Liver (tissue), 9 donors: ENCODE results near the gene LARGE1. TPM values are rescaled to one million over a fixed set of nuclear protein-coding genes. Genes with fewer than 3 reads are reported as not detected.

ENCODE experiments used
- DNase-seq: peaks from one replicate; pipeline ENCODE4 v3.0.0-alpha.2; 2017; ENCODE audit warnings: low spot score
- H3K27ac ChIP-seq, 2 donors: one replicate each; pipeline ENCODE4 v1.7.0; 2013; ENCODE audit warnings: inconsistent platforms in 2 of 2, low read length in 2 of 2, control low read depth in 1 of 2, low read depth in 1 of 2, mild to moderate bottlenecking in 1 of 2
- H3K27me3 ChIP-seq, 4 donors: one replicate each; pipeline versions ENCODE4 v1.6.1 to v1.7.0; 2013; ENCODE audit warnings: low read length in 3 of 4, inconsistent platforms in 1 of 4, mild to moderate bottlenecking in 1 of 4, moderate library complexity in 1 of 4; ENCODE audit not compliant: control insufficient read depth in 4 of 4, insufficient read depth in 4 of 4
- H3K36me3 ChIP-seq, 4 donors: one replicate each; pipeline versions ENCODE4 v1.6.1 to v1.7.0; 2013; ENCODE audit warnings: low read length in 3 of 4, mild to moderate bottlenecking in 3 of 4, low read depth in 1 of 4, moderate library complexity in 1 of 4; ENCODE audit not compliant: control insufficient read depth in 4 of 4, insufficient read depth in 3 of 4
- H3K4me1 ChIP-seq, 4 donors: one replicate each; pipeline versions ENCODE4 v1.6.1 to v1.7.0; 2013; ENCODE audit warnings: low read length in 3 of 4, mild to moderate bottlenecking in 3 of 4, moderate library complexity in 1 of 4; ENCODE audit not compliant: control insufficient read depth in 4 of 4, insufficient read depth in 4 of 4
- H3K4me3 ChIP-seq, 3 donors: one replicate each; pipeline versions ENCODE4 v1.6.1 to v1.7.0; 2013; ENCODE audit warnings: low read length in 3 of 3, control low read depth in 1 of 3, low read depth in 1 of 3, mild to moderate bottlenecking in 1 of 3
- H3K9ac ChIP-seq, 2 donors: one replicate each; pipeline ENCODE4 v1.7.0; 2013; ENCODE audit warnings: low read length in 2 of 2, mild to moderate bottlenecking in 2 of 2, moderate library complexity in 2 of 2, control low read depth in 1 of 2, low read depth in 1 of 2
- H3K9me3 ChIP-seq, 4 donors: one replicate each; pipeline versions ENCODE4 v1.6.1 to v1.7.0; 2013; ENCODE audit warnings: low read length in 3 of 4; ENCODE audit not compliant: control insufficient read depth in 4 of 4
- EGR1 ChIP-seq, 2 donors: IDR thresholded peaks; 2 replicates each; pipeline ENCODE4 v1.6.1; 2016 to 2018; ENCODE audit warnings: antibody characterized with exemption in 2 of 2, low read depth in 2 of 2
- FOXA1 ChIP-seq: IDR thresholded peaks from 2 replicates; pipeline ENCODE4 v1.6.1; 2016; ENCODE audit warnings: antibody characterized with exemption
- FOXA2 ChIP-seq: IDR thresholded peaks from 2 replicates; pipeline ENCODE4 v1.6.1; 2016; ENCODE audit warnings: antibody characterized with exemption
- GABPA ChIP-seq, 2 donors: IDR thresholded peaks in 1 of 2; conservative IDR thresholded peaks in 1 of 2; 2 replicates each; pipeline ENCODE4 v1.6.1; 2016; ENCODE audit warnings: antibody characterized with exemption in 2 of 2, mild to moderate bottlenecking in 1 of 2, moderate library complexity in 1 of 2
- HNF4A ChIP-seq, 2 donors: conservative IDR thresholded peaks; 2 replicates each; pipeline ENCODE4 v1.6.1; 2016; ENCODE audit warnings: antibody characterized with exemption in 2 of 2, mild to moderate bottlenecking in 2 of 2
- HNF4G ChIP-seq: IDR thresholded peaks from 2 replicates; pipeline ENCODE4 v1.6.1; 2016; ENCODE audit warnings: antibody characterized with exemption
- JUND ChIP-seq, 2 donors: IDR thresholded peaks; 2 replicates each; pipeline ENCODE4 v1.6.1; 2016; ENCODE audit warnings: antibody characterized with exemption in 2 of 2
- NR2F2 ChIP-seq: IDR thresholded peaks from 2 replicates; pipeline ENCODE4 v1.6.1; 2016; ENCODE audit warnings: antibody characterized with exemption
- RAD21 ChIP-seq, 2 donors: IDR thresholded peaks; 2 replicates each; pipeline ENCODE4 v1.6.1; 2016; ENCODE audit warnings: antibody characterized with exemption in 2 of 2, mild to moderate bottlenecking in 2 of 2
- RXRA ChIP-seq, 2 donors: IDR thresholded peaks; 2 replicates each; pipeline ENCODE4 v1.6.1; 2017 to 2018; ENCODE audit warnings: antibody characterized with exemption in 2 of 2, mild to moderate bottlenecking in 1 of 2
- SP1 ChIP-seq: IDR thresholded peaks from 2 replicates; pipeline ENCODE4 v1.6.1; 2018; ENCODE audit warnings: antibody characterized with exemption, mild to moderate bottlenecking
- TAF1 ChIP-seq: conservative IDR thresholded peaks from 2 replicates; pipeline ENCODE4 v1.6.1; 2016; ENCODE audit warnings: antibody characterized with exemption, mild to moderate bottlenecking
- YY1 ChIP-seq: IDR thresholded peaks from 2 replicates; pipeline ENCODE4 v1.6.1; 2016; ENCODE audit warnings: antibody characterized with exemption, mild to moderate bottlenecking
- WGBS: extraction: QIAGEN DNeasy Blood & Tissue Kit; methylation state at CpG from one replicate; pipeline ENCODE4 v1.1.7; 2013; 5-methylcytosine and 5-hydroxymethylcytosine counted together
- polyA plus RNA-seq, 2 donors: library from polyadenylated mRNA; stranded (reverse) in 1 of 2; unstranded in 1 of 2; fragments of 200-250 nt in 1 of 2; fragments of >200 nt in 1 of 2; fragmentation: Nextera tagmentation in 1 of 2; extraction: Ambion mirVana in 1 of 2; gene quantifications; one replicate each; pipeline versions ENCODE4 v1.2.1 to v1.2.3, GENCODE V29; 2013 to 2015
- total RNA-seq, 2 donors: library from RNA; depleted of rRNA; stranded (reverse); fragments of >200 nt; gene quantifications; one replicate each; pipeline ENCODE4 v1.2.3, GENCODE V29; 2014
- TF ChIP-seq, protein P1 (sequence below): IDR thresholded peaks from 2 replicates; pipeline ENCODE4 v1.6.1; 2016; ENCODE audit warnings: antibody characterized with exemption, mild to moderate bottlenecking
- TF ChIP-seq, protein P2 (sequence below): IDR thresholded peaks from 2 replicates; pipeline ENCODE4 v1.6.1; 2016; ENCODE audit warnings: antibody characterized with exemption
- TF ChIP-seq, protein P3 (sequence below): fragments of 150-350 bp; IDR thresholded peaks from 2 replicates; pipeline ENCODE4 v1.5.1; 2017; ENCODE audit warnings: improper control_type of control experiment, low read depth, low read length; ENCODE audit not compliant: missing input control
- TF ChIP-seq, protein P4 (sequence below): IDR thresholded peaks from 2 replicates; pipeline ENCODE4 v1.6.1; 2016; ENCODE audit warnings: antibody characterized with exemption
- TF ChIP-seq, protein P5 (sequence below): IDR thresholded peaks from 2 replicates; pipeline ENCODE4 v1.6.1; 2016; ENCODE audit warnings: antibody characterized with exemption
- donor health status: healthy.
- donor health status: healthy.
- donor health status: healthy.
- donor health status: healthy.
- donor health status: healthy.

LARGE1 gene
- total and polyA plus RNA-seq, 4 donors: 2.3 to 14.1 (median 5.7) TPM

DNA sequence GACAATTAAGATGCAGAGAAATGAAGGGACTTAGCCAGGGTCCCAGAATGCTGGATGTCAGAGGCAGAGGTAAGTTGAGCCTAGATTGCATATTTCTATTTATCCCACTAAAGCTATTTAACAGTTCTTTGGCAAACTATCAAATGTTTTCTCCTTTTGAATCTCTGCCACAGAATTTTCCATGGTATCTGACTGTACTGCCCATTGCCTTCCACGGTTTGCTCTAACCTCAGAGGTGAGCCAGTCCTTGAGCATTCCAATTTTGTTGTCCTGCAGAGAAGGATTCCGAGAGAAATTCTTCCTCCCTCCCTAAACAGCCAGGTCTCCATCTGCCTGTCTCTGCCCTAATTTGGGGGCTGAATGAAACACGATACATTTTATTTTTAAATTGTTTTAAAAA lies 493.8 kb downstream of the LARGE1 start:
- H3K4me3 ChIP-seq: no peak overlapping the region
- TF ChIP-seq SP1: no peak
- TF ChIP-seq FOXA2: no peak
- no peak for TF ChIP-seq NR2F2
- no peak for TF ChIP-seq EGR1 (IDR thresholded peaks at IDR 0.05; ENCODE audit: low read depth in 2 of 2)
- no peak for TF ChIP-seq RXRA (IDR thresholded peaks at IDR 0.05)
- TF ChIP-seq, protein P1, sequence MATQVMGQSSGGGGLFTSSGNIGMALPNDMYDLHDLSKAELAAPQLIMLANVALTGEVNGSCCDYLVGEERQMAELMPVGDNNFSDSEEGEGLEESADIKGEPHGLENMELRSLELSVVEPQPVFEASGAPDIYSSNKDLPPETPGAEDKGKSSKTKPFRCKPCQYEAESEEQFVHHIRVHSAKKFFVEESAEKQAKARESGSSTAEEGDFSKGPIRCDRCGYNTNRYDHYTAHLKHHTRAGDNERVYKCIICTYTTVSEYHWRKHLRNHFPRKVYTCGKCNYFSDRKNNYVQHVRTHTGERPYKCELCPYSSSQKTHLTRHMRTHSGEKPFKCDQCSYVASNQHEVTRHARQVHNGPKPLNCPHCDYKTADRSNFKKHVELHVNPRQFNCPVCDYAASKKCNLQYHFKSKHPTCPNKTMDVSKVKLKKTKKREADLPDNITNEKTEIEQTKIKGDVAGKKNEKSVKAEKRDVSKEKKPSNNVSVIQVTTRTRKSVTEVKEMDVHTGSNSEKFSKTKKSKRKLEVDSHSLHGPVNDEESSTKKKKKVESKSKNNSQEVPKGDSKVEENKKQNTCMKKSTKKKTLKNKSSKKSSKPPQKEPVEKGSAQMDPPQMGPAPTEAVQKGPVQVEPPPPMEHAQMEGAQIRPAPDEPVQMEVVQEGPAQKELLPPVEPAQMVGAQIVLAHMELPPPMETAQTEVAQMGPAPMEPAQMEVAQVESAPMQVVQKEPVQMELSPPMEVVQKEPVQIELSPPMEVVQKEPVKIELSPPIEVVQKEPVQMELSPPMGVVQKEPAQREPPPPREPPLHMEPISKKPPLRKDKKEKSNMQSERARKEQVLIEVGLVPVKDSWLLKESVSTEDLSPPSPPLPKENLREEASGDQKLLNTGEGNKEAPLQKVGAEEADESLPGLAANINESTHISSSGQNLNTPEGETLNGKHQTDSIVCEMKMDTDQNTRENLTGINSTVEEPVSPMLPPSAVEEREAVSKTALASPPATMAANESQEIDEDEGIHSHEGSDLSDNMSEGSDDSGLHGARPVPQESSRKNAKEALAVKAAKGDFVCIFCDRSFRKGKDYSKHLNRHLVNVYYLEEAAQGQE: no peak
- TF ChIP-seq, protein P2, sequence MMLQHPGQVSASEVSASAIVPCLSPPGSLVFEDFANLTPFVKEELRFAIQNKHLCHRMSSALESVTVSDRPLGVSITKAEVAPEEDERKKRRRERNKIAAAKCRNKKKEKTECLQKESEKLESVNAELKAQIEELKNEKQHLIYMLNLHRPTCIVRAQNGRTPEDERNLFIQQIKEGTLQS: no peak
- TF ChIP-seq JUND (IDR thresholded peaks at IDR 0.05): no peak
- TF ChIP-seq HNF4G: no peak
- TF ChIP-seq, protein P3, sequence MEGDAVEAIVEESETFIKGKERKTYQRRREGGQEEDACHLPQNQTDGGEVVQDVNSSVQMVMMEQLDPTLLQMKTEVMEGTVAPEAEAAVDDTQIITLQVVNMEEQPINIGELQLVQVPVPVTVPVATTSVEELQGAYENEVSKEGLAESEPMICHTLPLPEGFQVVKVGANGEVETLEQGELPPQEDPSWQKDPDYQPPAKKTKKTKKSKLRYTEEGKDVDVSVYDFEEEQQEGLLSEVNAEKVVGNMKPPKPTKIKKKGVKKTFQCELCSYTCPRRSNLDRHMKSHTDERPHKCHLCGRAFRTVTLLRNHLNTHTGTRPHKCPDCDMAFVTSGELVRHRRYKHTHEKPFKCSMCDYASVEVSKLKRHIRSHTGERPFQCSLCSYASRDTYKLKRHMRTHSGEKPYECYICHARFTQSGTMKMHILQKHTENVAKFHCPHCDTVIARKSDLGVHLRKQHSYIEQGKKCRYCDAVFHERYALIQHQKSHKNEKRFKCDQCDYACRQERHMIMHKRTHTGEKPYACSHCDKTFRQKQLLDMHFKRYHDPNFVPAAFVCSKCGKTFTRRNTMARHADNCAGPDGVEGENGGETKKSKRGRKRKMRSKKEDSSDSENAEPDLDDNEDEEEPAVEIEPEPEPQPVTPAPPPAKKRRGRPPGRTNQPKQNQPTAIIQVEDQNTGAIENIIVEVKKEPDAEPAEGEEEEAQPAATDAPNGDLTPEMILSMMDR: no peak
- TF ChIP-seq, protein P4, sequence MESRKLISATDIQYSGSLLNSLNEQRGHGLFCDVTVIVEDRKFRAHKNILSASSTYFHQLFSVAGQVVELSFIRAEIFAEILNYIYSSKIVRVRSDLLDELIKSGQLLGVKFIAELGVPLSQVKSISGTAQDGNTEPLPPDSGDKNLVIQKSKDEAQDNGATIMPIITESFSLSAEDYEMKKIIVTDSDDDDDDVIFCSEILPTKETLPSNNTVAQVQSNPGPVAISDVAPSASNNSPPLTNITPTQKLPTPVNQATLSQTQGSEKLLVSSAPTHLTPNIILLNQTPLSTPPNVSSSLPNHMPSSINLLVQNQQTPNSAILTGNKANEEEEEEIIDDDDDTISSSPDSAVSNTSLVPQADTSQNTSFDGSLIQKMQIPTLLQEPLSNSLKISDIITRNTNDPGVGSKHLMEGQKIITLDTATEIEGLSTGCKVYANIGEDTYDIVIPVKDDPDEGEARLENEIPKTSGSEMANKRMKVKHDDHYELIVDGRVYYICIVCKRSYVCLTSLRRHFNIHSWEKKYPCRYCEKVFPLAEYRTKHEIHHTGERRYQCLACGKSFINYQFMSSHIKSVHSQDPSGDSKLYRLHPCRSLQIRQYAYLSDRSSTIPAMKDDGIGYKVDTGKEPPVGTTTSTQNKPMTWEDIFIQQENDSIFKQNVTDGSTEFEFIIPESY: no peak
- TF ChIP-seq, protein P5, sequence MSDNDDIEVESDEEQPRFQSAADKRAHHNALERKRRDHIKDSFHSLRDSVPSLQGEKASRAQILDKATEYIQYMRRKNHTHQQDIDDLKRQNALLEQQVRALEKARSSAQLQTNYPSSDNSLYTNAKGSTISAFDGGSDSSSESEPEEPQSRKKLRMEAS: no peak
- no peak for TF ChIP-seq RAD21 (IDR thresholded peaks at IDR 0.05)
- no peak overlapping the region for H3K27ac ChIP-seq
- H3K9me3 ChIP-seq: no peaks in the 10 kb centered on the region
- DNase-seq: no peak
- H3K9ac ChIP-seq: no peak overlapping the region
- WGBS: 82% methylated on average over 3 of the region's 3 CpGs
- H3K36me3 ChIP-seq: peaks cover 0 to 2% (median 1%) of the 10 kb centered on the region in 4 donors
- no peaks in the 10 kb centered on the region for H3K27me3 ChIP-seq
- H3K4me1 ChIP-seq: no peaks in the 10 kb centered on the region

DNA sequence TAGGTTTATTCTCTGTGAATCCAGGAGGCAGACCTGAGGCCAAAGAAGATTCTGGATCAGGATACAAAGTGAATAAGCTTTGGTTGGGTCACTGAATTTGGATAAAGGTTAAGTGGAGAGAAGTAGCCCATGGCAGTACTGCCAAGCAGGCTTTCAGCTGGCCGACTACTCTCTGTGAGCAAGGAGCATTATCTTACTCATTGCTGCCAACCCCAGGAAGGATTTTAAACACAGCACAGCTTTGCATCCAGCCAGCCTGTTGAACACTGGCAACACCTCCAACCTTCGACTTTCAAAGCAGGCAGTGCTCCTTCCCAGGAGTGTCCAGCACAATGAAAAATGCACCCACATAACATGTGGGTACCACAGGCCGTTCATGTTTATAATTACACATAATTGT lies 498.4 kb downstream of the LARGE1 start:
- no peak overlapping the region for H3K27ac ChIP-seq
- WGBS: 90% methylated on average over 3 of the region's 3 CpGs
- TF ChIP-seq HNF4A (conservative IDR thresholded peaks at IDR 0.05) (no peak), TAF1 (no peak), NR2F2 (no peak), FOXA1 (no peak), HNF4G (no peak), GABPA (IDR thresholded peaks at IDR 0.05 in 1 of 2, conservative IDR thresholded peaks at IDR 0.05 in 1 of 2) (no peak), RXRA (IDR thresholded peaks at IDR 0.05) (no peak), JUND (IDR thresholded peaks at IDR 0.05) (no peak), YY1 (no peak)
- TF ChIP-seq, protein P2: no peak
- TF ChIP-seq, protein P5: no peak
- TF ChIP-seq, protein P3: no peak

More for the DNA sequence above, 498.4 kb downstream of the LARGE1 start:
- no peak overlapping the region for H3K9ac ChIP-seq
- no peaks in the 10 kb centered on the region for H3K27me3 ChIP-seq
- H3K36me3 ChIP-seq: no peaks in the 10 kb centered on the region
- no peak overlapping the region for H3K4me3 ChIP-seq
- H3K4me1 ChIP-seq: no peaks in the 10 kb centered on the region
- no peak for DNase-seq
- no peaks in the 10 kb centered on the region for H3K9me3 ChIP-seq
